Stimulated activated CD4-positive, alpha-beta T cell treated with anti-CD3 and anti-CD28 coated beads, TNF-alpha, amount 100 ng/mL, for 4 hours (primary cell): ENCODE data around the gene CAMK2D.

Experiments
- DNase-seq, 3 experiments: peaks; one replicate each; pipeline ENCODE4 v3.0.0-alpha.2; 2020; ENCODE audit warnings: low read depth in 3 of 3

Gene CAMK2D

GRCh38 chr4:113763029-113763285 is 1.4 kb upstream of the CAMK2D start:
- DNase-seq, result no peak

DNA sequence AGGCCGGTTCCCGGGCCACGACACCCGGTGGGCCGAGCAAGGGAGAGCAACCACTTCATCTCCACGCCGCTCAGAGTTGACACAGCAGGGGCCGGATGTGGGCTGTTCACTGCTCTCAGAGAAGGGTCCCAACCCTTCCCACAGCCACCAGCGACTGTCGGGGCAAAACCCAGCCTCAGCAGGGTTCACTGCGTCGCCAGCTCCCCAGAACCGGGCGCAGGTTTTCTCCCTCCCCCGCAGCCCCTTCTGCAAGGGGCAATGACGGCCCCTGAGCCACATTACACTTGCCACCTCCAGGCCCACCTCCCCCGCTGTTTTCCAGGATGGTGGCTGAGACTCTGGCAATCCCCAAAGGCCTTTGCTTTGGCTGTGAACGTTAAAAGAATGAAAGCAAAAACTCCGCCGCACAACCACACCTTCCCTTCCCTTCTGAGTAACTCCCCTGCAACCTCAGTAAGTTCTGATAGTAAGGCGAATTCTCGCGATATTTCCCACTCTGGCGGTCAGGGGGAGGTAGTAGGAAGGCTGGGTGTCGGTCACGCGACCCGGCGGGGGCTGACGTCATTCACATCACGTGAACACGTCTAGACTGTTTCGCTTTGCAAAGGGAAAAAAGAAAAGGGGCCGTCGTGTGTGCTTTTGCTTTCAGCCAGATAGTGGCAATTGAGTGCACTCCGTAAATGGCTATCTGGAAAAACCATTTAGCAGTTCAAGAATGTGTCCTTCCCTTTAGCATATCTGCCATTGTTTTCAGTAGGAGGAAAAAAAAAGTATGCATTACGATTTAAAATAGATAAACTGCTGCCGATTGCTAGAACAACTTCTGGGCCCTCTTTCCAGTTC is 869 bp upstream of the CAMK2D start:
- DNase-seq, result peak; percentile 94 to 98 (median 97)

DNA sequence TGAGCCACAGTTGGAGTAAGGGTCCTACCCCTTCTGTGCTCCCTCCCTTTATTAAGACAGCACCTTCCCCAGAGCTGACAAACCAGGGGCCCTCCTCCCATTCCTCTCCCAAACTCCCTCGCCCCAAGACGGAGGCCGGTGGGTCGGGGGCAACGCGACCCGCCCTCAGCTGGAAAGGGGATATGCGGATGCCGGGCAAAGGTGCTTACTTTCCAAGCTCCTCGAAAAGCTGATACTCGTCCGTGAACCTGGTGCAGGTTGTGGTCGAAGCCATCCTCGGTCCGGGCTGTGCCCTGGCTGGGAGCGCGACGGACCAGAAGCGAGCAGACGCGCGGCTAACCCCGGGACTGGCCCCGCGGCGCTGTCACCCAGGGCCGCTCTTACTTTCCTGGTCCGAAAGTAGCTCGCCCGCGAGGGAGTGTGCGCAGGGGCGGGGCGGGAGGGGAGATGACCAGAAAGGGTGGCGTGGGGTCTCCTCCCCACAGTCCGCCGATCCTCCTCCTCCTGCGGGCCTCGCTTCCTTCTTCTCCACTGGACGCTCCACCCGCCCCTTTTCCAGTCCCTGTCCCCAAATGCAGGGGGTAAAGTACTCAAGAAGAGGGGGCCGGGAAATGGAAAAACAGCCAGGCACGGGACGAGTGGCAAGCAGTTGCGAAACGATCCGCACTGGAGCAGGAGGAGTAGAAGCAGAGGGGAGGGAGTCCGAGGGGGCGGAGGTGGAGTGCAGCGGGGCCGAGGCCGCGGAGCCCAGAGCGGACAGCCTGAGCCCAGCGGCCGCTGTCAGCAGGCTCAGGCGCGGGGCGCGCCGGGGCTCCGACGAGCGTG is 531 bp downstream of the CAMK2D start:
- peak in 2 of 3 experiments; percentile 21 to 30 for DNase-seq

- DNase-seq, result peak in 1 of 3 experiments; percentile 14
These were observed 1.3 kb downstream of the CAMK2D start for GRCh38 chr4:113760094-113760794.

- DNase-seq, result no peak
These were observed 1.8 kb downstream of the CAMK2D start for GRCh38 chr4:113759696-113760093.

DNA sequence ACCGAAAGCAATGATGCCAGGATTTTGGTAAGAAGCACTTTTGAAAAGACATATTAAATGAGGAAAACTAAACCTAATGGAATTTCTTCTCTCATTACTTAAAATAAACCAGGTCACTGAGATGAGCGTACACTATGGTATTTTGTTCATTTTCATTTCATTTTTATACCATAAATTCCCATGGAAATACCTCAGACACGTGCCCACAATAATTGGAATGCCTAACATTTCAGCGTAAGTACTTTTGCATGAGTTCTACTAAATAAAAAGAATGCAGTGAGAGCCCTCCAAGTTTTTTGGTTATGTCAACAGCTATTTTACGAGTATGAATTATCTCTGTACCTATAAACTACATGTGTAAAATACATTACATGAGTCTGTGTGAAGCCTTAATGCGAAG is 3.2 kb downstream of the CAMK2D start:
- DNase-seq, result no peak

GRCh38 chr4:113757486-113757885 is 4.1 kb downstream of the CAMK2D start:
- DNase-seq, result no peak

DNA sequence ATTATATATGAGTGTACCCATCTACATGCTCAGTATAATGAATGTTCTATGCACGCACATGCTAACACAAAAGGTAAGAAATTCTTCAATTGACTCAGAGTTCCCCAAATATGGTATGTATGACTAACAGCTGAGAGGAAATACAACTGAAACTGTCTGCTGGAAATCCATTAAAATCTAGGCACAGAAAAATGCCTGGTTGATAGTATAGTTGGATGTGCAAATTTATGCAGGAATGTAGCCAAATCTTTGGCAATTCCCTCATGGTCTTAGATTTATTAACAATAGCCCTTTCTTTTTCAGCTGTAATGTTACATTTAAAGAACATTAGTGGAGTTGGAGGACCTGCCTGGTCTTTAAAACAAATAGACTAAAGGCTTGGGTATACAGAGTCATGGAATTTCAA is 5.5 kb downstream of the CAMK2D start:
- DNase-seq, result no peak

GRCh38 chr4:113750734-113751133 is 10.8 kb downstream of the CAMK2D start:
- no peak for DNase-seq

GRCh38 chr4:113750296-113750695 is 11.2 kb downstream of the CAMK2D start:
- DNase-seq, result no peak

DNA sequence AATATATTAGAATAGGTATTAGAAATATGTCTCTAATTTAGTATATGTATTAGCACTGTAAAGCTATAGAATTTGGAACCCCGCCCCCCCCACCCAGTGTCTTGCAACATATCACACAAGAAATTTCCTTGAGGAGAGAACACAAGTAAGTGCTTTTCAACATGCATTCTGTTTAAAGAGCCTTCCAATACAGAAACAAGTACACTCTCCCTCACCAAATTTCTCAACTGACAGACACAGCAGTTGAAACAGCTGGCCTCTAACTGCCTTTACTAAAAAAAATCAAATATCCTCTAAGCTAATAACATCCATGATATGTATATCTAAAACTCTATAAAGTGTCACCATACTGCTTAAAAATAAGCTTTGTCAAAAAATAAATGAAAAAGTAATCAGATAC is 12.4 kb downstream of the CAMK2D start:
- no peak for DNase-seq

DNA sequence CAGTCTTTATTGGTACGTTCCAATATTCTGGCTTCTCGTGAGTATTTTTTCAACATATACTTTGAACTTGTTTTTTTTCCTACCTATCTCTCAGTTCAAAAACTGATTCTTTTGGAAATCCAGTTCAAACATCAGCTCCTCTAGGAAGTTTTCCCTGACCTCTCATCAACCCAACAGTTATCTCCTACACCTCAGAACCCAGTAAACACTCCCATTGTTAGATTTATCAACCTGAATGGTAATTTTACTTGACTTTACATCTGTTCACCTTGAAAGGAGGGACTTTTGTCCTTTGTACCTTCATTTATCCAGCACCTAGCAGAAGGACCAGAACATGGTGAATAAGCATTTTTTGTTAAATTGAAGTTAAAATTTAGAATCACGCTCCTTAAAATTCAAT is 13.6 kb downstream of the CAMK2D start:
- DNase-seq, result no peak

DNA sequence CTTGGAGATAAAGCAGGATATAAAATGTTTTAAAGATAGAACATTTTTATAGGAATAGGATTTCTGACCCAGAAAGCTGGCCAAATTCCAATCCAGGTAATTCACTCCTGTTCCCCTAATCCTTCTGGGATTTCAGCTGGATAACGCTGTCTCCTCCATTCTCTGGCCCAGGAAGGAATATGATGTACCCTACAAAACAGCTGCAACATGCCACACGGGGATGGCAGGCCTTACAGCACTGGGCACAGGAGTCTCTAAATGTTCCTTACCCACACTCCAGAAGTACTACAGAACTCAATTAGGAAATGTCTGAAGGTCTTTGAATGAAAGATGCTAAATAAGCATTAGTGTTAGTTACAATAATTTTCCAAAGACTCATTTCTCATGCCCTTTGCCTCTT is 15.8 kb downstream of the CAMK2D start:
- DNase-seq, result no peak

GRCh38 chr4:113744667-113745240 is 16.8 kb downstream of the CAMK2D start:
- no peak for DNase-seq

- DNase-seq, result no peak
These were observed 17.8 kb downstream of the CAMK2D start for GRCh38 chr4:113743690-113744089.

DNA sequence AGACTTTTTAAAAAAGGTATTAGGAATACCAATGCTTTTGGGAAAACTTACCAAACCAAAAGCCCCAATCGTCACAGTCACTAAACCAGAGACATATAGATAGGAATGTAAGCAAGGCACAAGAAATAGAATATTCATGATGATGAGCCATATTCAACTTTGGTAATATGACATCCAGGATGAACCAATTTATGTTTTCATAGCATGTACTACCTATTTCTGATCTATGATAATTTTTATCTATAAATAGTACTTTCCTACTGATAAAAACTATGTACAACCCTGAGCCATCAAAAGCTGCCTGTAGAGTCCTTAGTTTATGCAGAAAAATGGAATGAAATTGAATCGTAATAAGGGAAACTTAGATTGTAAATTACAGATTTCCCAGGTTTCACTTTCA is 18.9 kb downstream of the CAMK2D start:
- DNase-seq, result no peak

DNA sequence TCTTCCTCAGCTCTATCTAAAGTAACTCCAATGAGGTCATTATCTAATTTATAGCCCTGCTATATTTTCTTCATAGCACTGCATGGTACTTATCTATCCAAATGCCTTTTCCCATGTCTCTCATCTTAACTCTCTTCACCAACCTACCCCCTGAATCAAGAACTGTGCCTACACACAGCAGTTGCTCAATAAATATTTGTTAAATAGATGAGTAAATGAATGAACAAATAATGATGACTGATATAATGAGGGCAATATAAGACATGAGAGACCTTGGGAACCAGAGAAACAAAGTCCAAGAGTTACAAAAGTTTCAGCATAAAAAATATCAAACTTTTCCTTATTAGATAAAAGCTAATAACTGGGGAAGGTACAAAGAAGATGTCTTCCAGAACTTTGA is 19.6 kb downstream of the CAMK2D start:
- DNase-seq, result no peak

DNA sequence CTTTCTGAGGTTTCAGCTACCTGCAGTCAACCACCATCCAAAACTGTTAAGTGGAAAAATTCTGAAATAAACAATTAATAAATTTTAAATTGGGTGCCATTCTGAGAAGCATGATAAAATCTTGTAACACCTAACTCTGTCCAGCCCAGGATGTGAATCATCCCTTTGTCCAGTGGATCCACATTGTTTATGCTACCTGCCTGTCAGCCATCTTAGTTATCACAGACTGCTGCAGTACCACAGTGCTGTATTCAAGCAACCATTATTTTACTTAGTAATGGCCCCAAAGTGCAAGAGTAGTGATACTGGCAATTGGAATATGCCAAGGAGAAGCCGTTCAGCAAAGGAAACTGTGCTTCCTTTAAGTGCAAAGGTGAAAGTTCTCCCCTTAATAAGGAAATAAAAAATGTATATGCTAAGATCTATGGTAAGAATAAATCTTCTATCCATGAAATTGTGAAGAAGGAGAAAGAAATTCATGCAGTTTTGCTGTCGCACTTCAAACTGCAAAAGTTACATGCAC is 20.6 kb downstream of the CAMK2D start:
- DNase-seq, result no peak

- DNase-seq, result no peak
These were observed 22.3 kb downstream of the CAMK2D start for GRCh38 chr4:113739197-113739596.

DNA sequence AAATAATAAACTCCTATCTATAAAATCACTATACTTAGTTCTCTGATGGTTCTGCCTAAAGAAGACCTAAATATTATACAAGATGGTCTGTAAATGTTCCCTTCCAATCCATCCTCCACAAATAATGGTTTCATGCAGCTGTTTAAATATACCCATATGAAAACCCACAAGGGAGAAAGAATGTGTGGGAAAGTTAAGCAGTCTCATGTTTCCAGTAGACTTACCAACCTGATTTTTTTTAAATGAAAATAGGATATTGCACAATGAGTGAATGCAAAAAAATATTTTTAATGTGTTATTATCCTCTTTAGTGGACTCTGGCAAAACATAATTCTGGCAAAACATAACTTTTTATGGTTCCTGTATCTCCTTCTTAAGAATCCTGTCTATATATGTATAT is 23.3 kb downstream of the CAMK2D start:
- DNase-seq, result no peak

DNA sequence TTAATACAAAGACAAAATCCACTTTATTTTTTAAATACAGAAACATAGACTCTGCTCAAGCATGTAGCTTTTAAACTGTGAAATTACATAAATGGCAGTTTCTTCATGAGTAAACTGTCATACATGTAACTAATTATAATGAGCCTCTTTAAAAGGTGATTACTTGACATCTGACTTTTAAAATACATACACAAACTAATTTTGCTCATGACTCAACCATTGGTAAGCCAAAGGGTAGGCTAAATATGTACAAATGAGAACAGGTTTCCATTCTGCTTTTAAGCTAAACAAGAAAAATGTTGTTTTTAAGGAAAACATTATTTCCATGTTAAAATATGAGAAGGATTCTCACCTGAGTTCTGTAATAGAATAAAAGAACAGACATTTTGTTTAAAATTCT is 27.9 kb downstream of the CAMK2D start:
- no peak for DNase-seq

- DNase-seq, result no peak
These were observed 28.5 kb downstream of the CAMK2D start for GRCh38 chr4:113732967-113733527.
